ENCODE results near the gene KRTAP10-1.

- TF ChIP-seq CTCF (conservative IDR thresholded peaks at IDR 0.05), result no peak
- no peak for TF ChIP-seq ZFX (IDR thresholded peaks at IDR 0.05)
These were observed 4.6 kb upstream of the KRTAP10-1 start for GRCh38 chr21:44544566-44544965.
